Loucy (cell line): ENCODE data around the gene SPSB1.

Experiments used
- CTCF ChIP-seq: fragments of 200-600 bp; sonication (generic); conservative IDR thresholded peaks from 2 replicates; pipeline ENCODE4 v1.5.1; 2014; ENCODE audit warnings: mild to moderate bottlenecking, antibody characterized with exemption, low read length
- EZH2phosphoT487 ChIP-seq: fragments of 200-600 bp; IDR thresholded peaks from 2 replicates; pipeline ENCODE4 v1.6.1; 2018; ENCODE audit warnings: antibody characterized with exemption, mild to moderate bottlenecking, moderate library complexity, borderline replicate concordance

GRCh38 chr1:9278585-9279153, 14.0 kb upstream of the SPSB1 start:
- no peak for TF ChIP-seq CTCF
- no peak for TF ChIP-seq EZH2phosphoT487
